HG03575 (cell line): Measurements from ENCODE around the gene SPNS2.

Source experiments
- ATAC-seq: cut with Tn5 transposase; IDR thresholded peaks from one replicate; pipeline ENCODE4 v1.9.1; 2021; ENCODE audit not compliant: unreplicated experiment, insufficient number of reproducible peaks, low FRiP score; ENCODE audit errors: extremely low read depth

Gene SPNS2

DNA sequence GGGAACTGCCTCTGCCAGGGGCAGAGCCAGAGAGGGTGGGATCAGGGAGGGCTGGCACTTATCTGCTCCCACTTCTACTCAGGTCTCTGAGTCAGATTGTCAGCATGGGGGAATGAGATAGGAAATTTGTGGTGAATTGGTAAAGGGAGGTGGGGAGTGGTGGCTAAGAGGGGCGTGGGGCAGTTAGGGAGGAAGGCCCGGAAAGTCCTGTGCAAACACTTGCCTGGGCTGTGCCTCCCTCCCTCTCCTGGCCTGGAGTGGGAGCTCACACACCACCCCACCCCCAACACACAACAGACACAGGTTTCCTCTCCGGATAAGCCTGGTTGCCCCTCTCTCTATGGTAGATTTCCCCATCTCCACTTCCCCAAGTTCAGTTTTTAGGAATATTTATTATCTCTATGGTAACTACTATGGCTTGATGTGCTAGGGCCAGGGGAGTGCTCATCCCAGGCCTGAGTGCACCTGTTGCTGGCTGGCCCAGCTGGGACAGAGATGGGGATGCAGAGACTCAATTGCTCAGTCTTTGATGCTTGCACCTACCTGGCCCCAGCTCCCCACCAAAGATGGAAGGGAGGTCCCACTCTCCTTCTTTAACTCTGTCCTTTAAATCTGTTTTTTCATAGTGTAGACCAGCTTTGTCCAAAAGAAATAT is 2.7 kb downstream of the SPNS2 start:
- no peak for ATAC-seq

DNA sequence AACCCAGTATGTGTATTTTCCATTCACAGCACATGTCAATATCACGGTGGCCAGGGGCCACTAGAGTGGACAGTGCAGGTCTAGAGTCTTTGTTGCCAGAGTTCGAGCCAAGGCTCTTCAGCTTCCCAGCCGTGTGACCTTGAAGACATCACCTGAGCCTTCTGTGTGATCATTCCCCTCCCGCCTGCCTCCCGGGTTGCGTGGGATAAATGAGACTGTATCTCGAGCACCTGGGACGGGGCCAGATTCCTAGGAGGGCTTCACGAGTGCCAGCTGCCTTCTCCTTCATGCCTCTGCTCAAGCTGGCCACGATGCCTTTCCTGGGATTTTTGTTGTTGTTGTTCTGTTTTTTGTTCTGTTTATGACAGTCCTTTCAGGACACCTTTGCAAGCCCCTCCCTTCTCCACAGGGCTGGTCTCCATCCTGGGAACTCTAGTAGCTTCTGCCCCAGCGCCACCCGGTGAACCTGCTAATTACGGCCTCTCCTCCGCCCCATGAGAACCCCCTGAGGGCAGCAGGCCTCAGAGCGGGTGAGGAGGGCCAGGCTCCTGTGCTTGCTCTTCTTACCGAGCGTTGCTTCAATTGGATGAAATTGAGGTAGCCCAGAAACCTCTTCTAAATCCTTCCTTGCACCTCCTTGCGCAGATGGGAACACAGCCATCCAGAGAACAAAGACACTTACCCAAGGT is 3.9 kb downstream of the SPNS2 start:
- no peak for ATAC-seq

DNA sequence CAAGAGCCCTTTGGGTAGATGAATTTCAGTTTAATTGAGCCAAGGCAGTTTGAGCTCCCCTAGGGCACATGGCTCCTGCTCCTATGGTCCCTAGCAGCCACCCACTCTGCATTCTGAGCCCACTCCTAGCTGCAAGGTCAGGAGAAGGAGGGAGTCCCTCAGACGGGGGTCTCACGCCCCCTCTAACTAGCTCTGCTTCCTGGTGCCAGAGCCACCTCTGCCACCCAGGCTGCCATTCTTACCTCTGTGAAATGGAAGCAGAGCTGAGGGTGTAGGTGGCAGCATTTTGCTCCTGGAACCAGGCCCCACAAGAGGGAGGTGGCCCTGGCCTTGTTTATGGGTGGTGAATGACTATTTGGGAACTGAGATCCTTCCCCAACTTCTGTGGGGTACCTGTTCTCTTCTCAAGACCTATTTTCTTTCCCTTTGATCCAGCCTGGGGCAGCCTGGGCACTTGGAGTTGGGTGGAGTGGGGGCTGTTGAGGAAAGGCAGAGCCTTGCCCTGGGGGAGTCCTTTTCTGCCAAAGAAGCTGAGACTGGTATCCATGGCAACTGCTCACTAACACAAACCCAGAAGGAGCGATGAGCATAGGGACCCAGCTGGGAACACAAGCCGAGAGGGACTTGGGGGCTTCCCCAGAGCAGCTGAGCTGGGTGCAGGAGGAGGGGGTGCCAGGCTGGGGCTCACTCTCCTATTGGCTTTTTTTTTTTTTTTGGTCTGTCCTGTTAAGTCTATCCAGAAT is 4.8 kb downstream of the SPNS2 start:
- ATAC-seq = no peak

- ATAC-seq = no peak
These were observed 5.5 kb downstream of the SPNS2 start for GRCh38 chr17:4504188-4504587.

DNA sequence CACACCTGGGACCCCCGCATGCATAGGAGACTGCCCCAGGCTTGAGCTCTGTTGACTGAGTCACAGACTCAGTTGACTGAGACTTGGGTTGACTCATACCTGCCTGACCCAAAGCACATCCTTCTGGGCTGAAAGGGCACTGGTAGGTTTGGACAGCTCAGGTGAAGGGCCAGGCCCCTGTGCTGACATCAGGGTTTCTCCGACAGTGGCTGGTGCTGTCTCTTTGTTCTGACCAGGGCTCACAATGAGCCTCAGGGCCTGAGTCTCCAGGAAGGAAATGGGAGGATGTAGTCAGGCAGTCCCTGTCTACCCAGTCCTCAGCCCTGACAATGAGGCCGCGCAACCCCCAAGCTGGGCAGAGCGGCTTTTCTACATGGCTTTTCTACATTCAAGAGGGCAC is 6.5 kb downstream of the SPNS2 start:
- ATAC-seq = no peak

GRCh38 chr17:4506175-4506813 is 7.6 kb downstream of the SPNS2 start:
- no peak for ATAC-seq

DNA sequence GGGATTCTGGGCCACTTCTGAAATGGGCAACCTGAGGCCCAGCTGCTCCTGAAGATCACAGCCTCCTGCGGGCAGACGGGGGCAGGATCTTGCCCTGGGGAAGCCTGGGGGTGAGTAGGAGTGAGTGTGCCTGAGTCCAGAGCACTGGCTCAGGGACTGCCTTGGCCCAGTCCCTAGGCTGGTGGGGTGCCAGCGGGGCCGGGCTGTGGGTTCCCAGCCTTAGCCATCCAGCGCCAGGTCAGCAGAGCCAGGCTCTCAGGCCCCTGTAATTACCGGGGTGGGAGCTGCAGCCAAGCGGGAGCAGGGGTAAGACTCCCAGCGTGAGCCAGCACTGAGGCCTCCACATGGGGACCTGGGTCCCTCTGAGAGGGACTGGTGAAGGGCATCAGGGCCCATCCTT is 8.2 kb downstream of the SPNS2 start:
- ATAC-seq = no peak

DNA sequence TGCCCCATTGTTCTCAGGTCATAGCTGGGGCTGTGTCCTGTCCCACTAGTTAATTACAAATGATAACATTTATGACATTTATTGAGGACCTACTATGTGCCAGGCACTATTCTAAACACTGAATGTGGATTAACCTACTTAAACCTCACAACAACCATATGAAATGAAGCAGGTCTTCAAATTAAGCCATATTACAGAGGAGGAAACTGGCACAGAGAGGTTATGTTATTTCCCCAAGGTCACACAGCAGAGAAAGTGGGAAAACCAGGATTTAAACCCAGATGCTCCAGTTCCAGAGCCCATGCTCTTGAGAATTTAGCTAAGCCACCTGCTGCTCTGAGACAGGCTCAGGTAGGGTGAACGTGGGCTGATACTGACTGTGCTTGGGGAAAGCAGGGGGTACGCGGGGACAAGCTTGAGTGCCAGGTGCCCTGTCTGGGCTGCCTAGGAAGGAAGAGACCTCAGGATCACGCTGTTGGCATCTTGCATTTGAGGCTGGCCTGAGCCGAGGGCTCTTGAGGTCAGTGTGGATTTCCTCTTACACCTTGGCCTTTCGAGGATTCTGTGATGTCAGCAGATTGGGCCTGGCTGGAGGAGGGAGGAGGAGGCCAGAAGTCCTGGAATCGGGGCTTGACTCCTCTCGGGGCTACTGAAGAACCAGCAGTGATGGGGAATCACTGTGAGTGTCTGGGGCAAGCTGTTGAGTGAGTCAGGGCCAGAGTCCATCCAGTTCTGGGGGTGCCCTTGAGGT is 8.9 kb downstream of the SPNS2 start:
- no peak for ATAC-seq

GRCh38 chr17:4508207-4508606 is 9.5 kb downstream of the SPNS2 start:
- no peak for ATAC-seq

- ATAC-seq = no peak
These were observed 10.7 kb downstream of the SPNS2 start for GRCh38 chr17:4509401-4509800.

- no peak for ATAC-seq
These were observed 11.4 kb downstream of the SPNS2 start for GRCh38 chr17:4509923-4510617.

DNA sequence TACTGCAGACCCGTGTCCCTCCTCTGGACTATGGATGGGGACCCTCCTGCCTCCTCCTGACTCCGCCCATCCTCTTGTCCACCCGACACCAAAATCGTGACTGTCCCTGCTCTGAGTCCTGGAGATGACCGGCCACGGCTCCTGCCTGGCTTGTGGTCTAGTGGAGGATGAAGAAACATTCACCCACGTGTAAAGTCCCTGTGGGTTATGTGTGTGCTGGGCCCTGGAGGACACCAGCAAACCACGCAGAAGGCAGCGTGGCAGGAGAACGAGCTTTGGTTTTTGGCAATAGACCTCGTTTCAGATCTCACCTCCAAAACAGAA is 11.9 kb downstream of the SPNS2 start:
- ATAC-seq = no peak

DNA sequence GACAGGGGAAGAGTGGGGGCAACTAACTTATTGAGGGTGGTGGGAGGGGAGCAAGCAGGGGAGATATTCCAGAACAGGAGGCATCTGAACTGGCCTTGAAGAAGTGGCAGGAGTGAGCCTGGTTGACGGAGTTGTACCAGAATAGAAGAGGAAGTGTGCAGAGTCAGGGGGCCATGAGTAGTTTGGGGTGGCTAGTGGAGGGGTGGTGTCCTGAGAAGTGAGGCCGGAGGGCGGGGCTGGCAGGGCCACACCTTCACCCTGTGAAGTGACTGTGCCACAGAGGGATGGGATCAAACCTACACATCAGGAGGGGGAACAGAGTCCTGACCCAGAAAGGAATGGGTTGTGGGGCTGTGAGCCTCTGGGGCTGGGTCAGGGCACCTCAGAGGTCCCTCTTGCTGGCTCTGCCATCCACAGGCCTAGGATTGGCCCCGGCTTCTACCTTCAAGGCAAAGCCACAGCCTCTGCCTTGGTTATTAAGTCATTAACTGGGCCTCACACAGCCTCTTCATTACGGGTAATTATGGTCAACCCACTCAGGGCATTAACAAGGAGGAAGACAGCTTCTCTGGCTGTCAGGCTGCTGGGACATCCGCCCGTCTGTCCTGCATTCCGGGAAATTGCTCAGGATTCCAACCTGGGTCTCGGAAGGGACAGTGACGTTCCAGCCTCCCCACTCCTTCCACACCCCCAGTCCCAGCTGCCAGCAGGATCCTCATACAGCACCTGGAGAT is 12.7 kb downstream of the SPNS2 start:
- ATAC-seq = no peak

DNA sequence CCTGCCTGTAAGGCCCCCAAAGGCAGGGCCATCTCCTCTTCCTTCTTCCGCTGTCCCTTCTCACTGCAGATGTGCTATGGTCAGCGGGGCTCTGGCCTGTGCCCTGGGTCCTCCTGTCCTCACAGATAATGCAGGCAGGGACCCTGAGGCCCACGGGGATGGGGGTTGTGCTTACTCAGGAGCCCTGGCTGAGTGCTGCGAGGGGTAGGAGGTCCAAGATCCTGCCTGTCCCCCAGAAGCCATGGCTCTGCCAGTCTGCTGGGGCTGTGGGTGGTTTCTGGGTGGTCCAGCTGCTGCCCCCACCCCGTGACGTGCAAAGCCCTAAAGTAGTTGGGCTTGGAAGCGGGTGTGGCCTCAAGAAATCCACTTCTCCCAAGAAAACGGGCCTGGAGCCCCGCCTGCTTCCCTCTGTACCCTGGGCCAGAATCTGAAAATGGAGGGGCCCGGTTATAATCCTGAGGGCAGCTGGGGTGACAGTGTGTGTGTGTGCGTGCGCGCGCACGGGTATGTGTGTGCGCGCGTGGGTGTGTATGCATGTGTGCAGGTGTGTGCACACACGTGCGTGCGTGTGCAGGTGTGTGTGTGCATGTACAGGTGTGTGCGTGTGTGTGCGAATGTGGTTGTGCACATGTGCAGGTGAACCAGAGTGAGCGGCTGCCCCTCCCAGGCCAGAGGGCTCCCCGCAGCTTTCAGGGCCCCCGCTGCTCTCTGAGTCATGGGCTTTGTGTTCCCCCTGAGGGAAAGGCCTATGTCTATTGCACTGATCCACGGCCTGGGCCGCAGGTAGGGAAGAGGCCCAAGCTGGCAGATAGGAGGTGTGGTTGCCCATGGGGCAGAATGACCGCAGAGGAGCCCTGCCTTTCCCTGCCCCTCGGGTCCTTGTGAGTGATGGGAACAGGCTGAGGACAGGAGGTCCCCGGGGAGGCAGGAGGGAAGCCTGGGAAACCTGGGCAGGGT is 13.8 kb downstream of the SPNS2 start:
- no peak for ATAC-seq

DNA sequence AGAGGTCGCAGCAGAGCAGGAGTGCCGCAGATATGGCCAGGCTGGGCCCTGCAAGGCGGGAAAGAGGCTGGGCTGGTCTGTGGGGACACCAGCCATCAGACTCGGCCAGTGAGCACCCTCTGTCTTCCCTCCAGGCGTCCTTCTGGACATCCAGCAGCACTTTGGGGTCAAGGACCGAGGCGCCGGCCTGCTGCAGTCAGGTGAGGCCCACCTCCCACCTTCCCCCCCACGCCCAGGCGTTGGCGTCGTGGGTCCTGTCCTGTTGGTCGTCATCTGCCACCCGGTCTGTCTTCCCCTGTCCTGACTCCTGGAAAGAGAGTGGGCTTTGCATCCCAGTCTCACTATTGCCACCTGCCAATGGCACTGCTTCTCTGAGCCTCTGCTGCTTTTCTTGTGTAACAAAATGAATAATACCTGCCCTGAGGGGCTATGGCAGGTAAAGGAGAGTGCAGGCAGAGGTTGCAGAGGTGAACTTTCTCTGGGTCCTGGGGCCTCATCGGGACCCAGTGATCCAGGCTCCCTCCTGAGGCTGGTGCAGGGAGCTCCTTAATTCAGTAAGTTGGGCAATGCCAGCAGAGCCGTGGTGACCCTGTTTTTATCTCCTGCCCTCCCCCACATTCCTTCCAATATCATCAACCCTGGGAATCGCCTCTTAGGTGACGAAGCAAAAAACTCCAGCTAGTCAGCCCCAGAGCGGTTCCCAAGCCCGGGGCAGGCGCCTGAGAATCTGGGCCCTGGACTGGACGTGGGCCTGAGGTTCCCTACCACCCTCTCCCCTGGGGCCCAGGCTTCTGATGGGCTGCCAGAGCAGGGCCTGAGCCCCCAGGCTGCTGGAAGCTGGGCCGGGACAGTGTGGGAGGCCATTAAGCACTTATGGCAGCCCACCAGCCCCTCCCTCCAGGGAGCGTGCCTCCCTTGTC is 14.7 kb downstream of the SPNS2 start:
- ATAC-seq = no peak

DNA sequence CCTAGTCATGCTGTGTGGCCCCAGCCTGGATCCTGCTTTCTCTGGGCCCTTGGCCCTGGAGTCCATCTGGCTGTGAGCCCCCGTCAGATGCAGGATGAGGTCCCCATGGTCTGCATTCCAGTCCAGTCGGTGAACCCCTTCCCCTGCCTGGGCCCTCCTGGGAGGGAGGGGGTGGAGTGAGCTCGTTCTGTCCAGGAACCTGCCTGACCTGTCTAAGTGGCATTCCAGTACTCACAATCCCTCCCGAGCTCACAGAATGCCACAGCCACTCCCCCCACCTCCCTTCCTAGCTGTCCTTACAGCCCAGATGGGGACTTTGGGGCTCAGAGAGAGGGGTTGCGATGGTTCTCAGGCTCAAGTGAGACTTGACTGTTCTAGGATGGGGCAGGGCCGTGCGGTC is 15.5 kb downstream of the SPNS2 start:
- no peak for ATAC-seq
